Sigmoid colon (tissue), 7 donors: ENCODE data around the gene SNRPD2. TPM values are rescaled to one million over a fixed set of nuclear protein-coding genes. Genes with fewer than 3 reads are reported as not detected.

Experiments used
- DNase-seq: peaks from one replicate; pipeline ENCODE4 v3.0.0-alpha.2; 2019
- H3K27ac ChIP-seq, 4 donors: fragments of 200-600 bp; sonication (generic); one replicate each; pipeline ENCODE4 v1.5.1; 2016 to 2019; ENCODE audit warnings: mild to moderate bottlenecking in 1 of 4
- H3K27me3 ChIP-seq, 3 donors: fragments of 200-600 bp; sonication (generic); one replicate each; pipeline ENCODE4 v1.5.1; 2019; ENCODE audit warnings: mild to moderate bottlenecking in 1 of 3
- H3K36me3 ChIP-seq, 4 donors: fragments of 200-600 bp; sonication (generic); one replicate each; pipeline ENCODE4 v1.5.1; 2016 to 2019
- H3K4me1 ChIP-seq, 4 donors: fragments of 200-600 bp; sonication (generic); one replicate each; pipeline ENCODE4 v1.5.1; 2017 to 2019
- H3K4me3 ChIP-seq, 4 donors: fragments of 200-600 bp; sonication (generic); one replicate each; pipeline ENCODE4 v1.5.1; 2017 to 2019; ENCODE audit warnings: mild to moderate bottlenecking in 2 of 4, moderate library complexity in 1 of 4
- H3K9me3 ChIP-seq, 4 donors: fragments of 200-600 bp in 3 of 4; sonication (generic) in 3 of 4; one replicate each; pipeline versions ENCODE4 v1.5.1 to v1.6.1; 2013 to 2019
- EP300 ChIP-seq, 4 donors: sonication (generic); formaldehyde crosslinking; IDR thresholded peaks; one replicate each; pipeline ENCODE4 v1.6.1; 2017; ENCODE audit warnings: antibody characterized with exemption in 4 of 4
- POLR2A ChIP-seq, 2 donors: fragments of 450-650 bp; IDR thresholded peaks; one replicate each; pipeline ENCODE4 v1.6.1; 2016; ENCODE audit warnings: antibody characterized with exemption in 2 of 2, mild to moderate bottlenecking in 2 of 2, moderate library complexity in 2 of 2
- POLR2AphosphoS5 ChIP-seq, 4 donors: sonication (generic); formaldehyde crosslinking; IDR thresholded peaks; one replicate each; pipeline ENCODE4 v1.6.1; 2017; ENCODE audit warnings: antibody characterized with exemption in 4 of 4
- WGBS, 2 donors: extraction: QIAGEN DNeasy Blood & Tissue Kit; methylation state at CpG; one replicate each; pipeline ENCODE4 v1.1.7; 2013; 5-methylcytosine and 5-hydroxymethylcytosine counted together
- intact Hi-C: fragments of 100-400 bp; cut with DNase I; formaldehyde crosslinking; loops from one replicate; pipeline ENCODE4 v1.15.1; 2023
- polyA plus RNA-seq, 3 donors: library from polyadenylated mRNA; stranded (reverse); fragments of 200-250 nt; gene quantifications; one replicate each; pipeline ENCODE4 v1.2.3, GENCODE V29; 2013
- total RNA-seq, 4 donors: library from RNA; depleted of rRNA; stranded (reverse); fragments of >200 nt; gene quantifications; one replicate each; pipeline ENCODE4 v1.1.0, GENCODE V29; 2016
- TF ChIP-seq, protein P1 (sequence below), 4 experiments: fragments of 450-650 bp in 3 of 4; fragments of 200-600 bp in 1 of 4; IDR thresholded peaks; one replicate each; pipeline ENCODE4 v1.5.1; 2016 to 2019; ENCODE audit warnings: antibody characterized with exemption in 4 of 4, mild to moderate bottlenecking in 3 of 4, moderate library complexity in 2 of 4
- donor health status: healthy with polysubstance abuse.
- donor health status: Bipolar disorder and iron deficiency.
- donor health status: healthy.

The SNRPD2 gene
- total and polyA plus RNA-seq, 7 donors: 145 to 423 (median 261) TPM

DNA sequence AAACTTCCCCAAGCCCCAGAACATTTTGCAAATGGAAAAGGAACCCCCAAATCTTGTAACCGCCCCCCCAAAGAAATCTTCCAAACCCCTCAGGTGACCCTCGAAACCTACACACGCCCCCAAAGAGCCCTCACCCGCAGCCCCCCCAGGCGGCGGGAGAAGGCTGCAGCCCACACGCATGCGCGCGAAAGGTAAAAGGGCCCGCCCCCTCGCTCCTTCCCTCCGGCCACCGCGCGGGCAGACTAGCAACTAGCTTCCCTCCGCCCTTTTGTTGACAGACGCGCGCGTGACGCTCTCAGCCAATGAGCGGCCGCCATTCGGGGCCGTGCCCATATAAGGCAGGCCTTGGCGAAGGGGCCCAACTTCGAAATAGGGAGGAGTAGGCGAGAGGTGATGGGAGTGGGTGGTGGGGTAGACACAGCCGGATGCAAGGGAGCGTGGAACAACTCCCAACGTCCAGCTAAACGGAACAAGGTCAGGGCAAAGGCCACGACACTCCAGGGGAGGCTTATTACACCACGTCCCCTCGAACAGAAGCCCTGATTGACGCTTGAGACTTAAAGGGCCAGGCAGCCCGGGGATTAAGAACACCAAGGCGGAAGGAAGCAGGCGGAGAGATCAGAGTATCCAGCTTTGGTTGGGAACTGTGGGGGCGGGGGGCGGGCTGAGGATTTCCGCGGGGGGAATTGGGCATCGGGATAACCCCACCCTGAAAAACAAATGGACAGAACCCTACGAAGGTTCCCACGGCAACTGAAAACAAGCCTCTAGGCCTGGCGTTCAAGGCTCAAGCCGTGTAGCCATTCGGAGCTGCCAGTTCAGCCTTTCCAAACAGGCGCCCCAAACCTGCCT is 25.6 kb upstream of the SNRPD2 start:
- peak overlapping the region; percentile 60 to 82 (median 69) for H3K4me3 ChIP-seq
- H3K27ac ChIP-seq: peak overlapping the region; percentile 87 to 95 (median 88)
- H3K4me1 ChIP-seq: peaks cover 0 to 19% (median 17%) of the 10 kb centered on the region in 4 donors
- DNase-seq: peak; percentile 100
- TF ChIP-seq, protein P1, sequence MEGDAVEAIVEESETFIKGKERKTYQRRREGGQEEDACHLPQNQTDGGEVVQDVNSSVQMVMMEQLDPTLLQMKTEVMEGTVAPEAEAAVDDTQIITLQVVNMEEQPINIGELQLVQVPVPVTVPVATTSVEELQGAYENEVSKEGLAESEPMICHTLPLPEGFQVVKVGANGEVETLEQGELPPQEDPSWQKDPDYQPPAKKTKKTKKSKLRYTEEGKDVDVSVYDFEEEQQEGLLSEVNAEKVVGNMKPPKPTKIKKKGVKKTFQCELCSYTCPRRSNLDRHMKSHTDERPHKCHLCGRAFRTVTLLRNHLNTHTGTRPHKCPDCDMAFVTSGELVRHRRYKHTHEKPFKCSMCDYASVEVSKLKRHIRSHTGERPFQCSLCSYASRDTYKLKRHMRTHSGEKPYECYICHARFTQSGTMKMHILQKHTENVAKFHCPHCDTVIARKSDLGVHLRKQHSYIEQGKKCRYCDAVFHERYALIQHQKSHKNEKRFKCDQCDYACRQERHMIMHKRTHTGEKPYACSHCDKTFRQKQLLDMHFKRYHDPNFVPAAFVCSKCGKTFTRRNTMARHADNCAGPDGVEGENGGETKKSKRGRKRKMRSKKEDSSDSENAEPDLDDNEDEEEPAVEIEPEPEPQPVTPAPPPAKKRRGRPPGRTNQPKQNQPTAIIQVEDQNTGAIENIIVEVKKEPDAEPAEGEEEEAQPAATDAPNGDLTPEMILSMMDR (IDR thresholded peaks at IDR 0.05): peak in 1 of 4 experiments; percentile 29
- TF ChIP-seq POLR2AphosphoS5 (IDR thresholded peaks at IDR 0.05) (peak; percentile 85 to 95 (median 88)), EP300 (IDR thresholded peaks at IDR 0.05) (peak in 1 of 4 donors; percentile 79), POLR2A (IDR thresholded peaks at IDR 0.05) (peak; percentile 32 to 37)
- peaks cover 4 to 16% (median 8%) of the 10 kb centered on the region in 4 donors for H3K36me3 ChIP-seq
- H3K27me3 ChIP-seq: no peaks in the 10 kb centered on the region
- H3K9me3 ChIP-seq: no peaks in the 10 kb centered on the region
- 0 to 1% methylated on average over 51 of the region's 51 CpGs for WGBS, 2 donors
- intact Hi-C loops: loop anchor here (1.0 to 2.0 kb wide), 3 partner anchors 25 to 63 kb away; partner anchors contain the start of gene QPCTL

DNA sequence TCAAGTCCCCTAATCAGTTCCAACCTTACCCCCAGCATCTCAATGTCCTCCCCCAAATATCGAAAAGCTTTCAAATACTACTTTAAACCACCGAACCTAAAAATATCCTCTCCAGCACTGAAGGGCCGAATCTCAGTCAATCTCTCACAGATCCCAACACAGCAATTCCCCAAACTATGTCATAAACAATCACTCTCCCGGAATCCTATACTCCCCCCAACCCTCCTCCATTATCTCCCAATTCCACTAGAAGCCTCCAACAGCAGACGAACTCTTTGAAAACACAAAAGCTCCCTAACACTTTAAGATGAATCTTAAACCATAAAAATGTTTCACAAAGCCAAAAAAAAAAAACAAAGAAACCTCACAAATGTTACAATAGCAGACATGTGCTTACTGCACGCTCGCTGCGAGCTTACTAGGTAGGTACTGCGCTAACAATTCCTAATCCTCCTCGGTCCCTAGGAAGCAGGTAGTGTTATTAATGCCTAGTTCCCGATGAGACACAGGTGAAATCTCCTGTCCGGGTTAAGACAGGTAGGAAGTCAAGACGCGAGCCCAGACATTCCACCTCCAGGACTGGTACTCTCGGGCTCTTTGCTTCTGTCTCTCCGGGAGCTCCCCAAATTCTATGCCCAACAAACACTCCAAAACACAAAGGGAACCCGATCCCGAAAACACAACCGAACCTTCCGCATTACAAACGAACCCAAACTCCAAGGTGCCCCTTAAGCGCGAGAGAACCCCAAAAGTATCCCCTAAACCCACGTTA is 24.8 kb upstream of the SNRPD2 start:
- H3K4me1 ChIP-seq: peaks cover 0 to 19% (median 17%) of the 10 kb centered on the region in 4 donors
- TF ChIP-seq EP300 (IDR thresholded peaks at IDR 0.05) (no peak), POLR2AphosphoS5 (IDR thresholded peaks at IDR 0.05) (no peak), POLR2A (IDR thresholded peaks at IDR 0.05) (peak in 1 of 2 donors; percentile 6)
- TF ChIP-seq, protein P1 (IDR thresholded peaks at IDR 0.05): no peak
- DNase-seq: no peak
- H3K27me3 ChIP-seq: no peaks in the 10 kb centered on the region
- H3K36me3 ChIP-seq: peaks cover 11 to 23% (median 15%) of the 10 kb centered on the region in 4 donors
- H3K4me3 ChIP-seq: peak overlapping the region; percentile 60 to 82 (median 69)
- intact Hi-C loops: loop anchor here (1.0 to 2.0 kb wide), 3 partner anchors 24 to 64 kb away; partner anchors contain the start of gene QPCTL
- peak overlapping the region; percentile 87 to 95 (median 88) for H3K27ac ChIP-seq
- no peaks in the 10 kb centered on the region for H3K9me3 ChIP-seq
- WGBS, 2 donors: 1 to 2% methylated on average over 24 of the region's 24 CpGs

DNA sequence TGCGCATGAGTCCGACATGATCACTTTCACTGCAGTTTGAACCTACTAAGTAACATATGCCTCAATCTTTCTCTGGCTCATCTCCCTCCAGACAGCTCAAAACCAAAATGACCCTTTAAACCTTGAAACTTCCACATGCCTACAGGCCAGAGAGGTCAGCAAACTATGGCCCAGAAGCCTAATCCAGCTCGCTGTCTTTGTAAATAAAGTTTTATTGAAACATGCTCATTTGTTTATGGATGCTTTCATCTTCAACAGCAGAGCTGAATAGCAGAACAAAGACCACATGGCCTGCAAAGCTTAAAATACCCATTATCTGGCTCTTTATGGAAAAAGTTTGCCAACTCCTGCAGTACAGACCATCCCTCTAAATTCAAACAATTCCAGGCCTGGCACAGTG is 23.4 kb upstream of the SNRPD2 start:
- no peak overlapping the region for H3K4me3 ChIP-seq
- H3K27ac ChIP-seq: no peak overlapping the region
- intact Hi-C loops: no loop called here

DNA sequence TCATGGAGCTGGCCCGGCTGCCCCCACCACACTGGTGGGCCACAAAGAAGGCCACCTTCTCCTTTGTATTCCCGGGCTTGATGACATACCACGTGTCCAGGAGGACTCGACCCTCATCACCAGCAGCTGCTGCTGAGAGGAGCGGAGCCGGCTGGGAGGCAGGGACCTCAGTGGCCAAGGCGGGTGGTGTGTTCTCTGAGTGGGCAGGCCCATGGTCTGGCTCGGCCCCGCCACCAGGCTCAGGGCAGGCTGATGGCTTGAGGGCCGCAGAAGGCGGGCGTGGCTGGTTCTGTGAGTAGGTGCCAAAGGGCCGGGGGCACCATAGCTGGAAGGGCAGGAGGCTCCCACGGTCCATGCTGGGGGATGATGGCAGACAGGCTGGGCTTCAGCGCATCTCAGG is 21.4 kb upstream of the SNRPD2 start:
- TF ChIP-seq POLR2AphosphoS5 (IDR thresholded peaks at IDR 0.05): no peak
- TF ChIP-seq, protein P1 (IDR thresholded peaks at IDR 0.05): no peak
- TF ChIP-seq EP300 (IDR thresholded peaks at IDR 0.05): no peak
- no peak for TF ChIP-seq POLR2A (IDR thresholded peaks at IDR 0.05)
- no peaks in the 10 kb centered on the region for H3K27me3 ChIP-seq
- 89 to 93% methylated on average over 15 of the region's 15 CpGs for WGBS, 2 donors
- intact Hi-C loops: no loop called here
- H3K27ac ChIP-seq: no peak overlapping the region
- peaks cover 12 to 26% (median 16%) of the 10 kb centered on the region in 4 donors for H3K36me3 ChIP-seq
- H3K9me3 ChIP-seq: no peaks in the 10 kb centered on the region
- H3K4me1 ChIP-seq: peaks cover 0 to 22% (median 16%) of the 10 kb centered on the region in 4 donors
- DNase-seq: no peak
- no peak overlapping the region for H3K4me3 ChIP-seq

More for the DNA sequence above, 23.4 kb upstream of the SNRPD2 start:
- no peaks in the 10 kb centered on the region for H3K9me3 ChIP-seq
- no peak for DNase-seq
- H3K27me3 ChIP-seq: no peaks in the 10 kb centered on the region
- H3K4me1 ChIP-seq: peaks cover 0 to 27% (median 20%) of the 10 kb centered on the region in 4 donors
- WGBS, 2 donors: 83 to 87% methylated on average over 3 of the region's 3 CpGs
- TF ChIP-seq, protein P1 (IDR thresholded peaks at IDR 0.05): no peak
- TF ChIP-seq POLR2A (IDR thresholded peaks at IDR 0.05) (no peak), POLR2AphosphoS5 (IDR thresholded peaks at IDR 0.05) (no peak), EP300 (IDR thresholded peaks at IDR 0.05) (no peak)
- H3K36me3 ChIP-seq: peaks cover 12 to 26% (median 18%) of the 10 kb centered on the region in 4 donors
